K562 (cell line): ENCODE results near the gene NUP62. TPM values are rescaled to one million over a fixed set of nuclear protein-coding genes. Genes with fewer than 3 reads are reported as not detected.
A peak's percentile ranks its signal among the peaks of the same experiment; 100 is the strongest.

ENCODE experiments used
- ATF7 ChIP-seq: fragments of 450-650 bp; IDR thresholded peaks from 2 replicates; pipeline ENCODE4 v1.7.1; 2014; ENCODE audit warnings: mild to moderate bottlenecking, moderate library complexity
- BMI1 ChIP-seq: fragments of 150-350 bp; IDR thresholded peaks from 2 replicates; pipeline ENCODE4 v1.6.1; 2014; ENCODE audit warnings: low read length
- DIDO1 ChIP-seq: fragments of 450-650 bp; IDR thresholded peaks from 2 replicates; pipeline ENCODE4 v1.6.1; 2016; ENCODE audit warnings: low read depth, missing biosample characterization, missing genetic modification characterization
- FOXK2 ChIP-seq, 2 experiments: fragments of 450-650 bp; IDR thresholded peaks in 1 of 2; conservative IDR thresholded peaks in 1 of 2; 2 replicates each; pipeline ENCODE4 v1.6.1; 2016; ENCODE audit warnings: low read depth in 2 of 2, mild to moderate bottlenecking in 1 of 2
- HDAC6 ChIP-seq: IDR thresholded peaks from 2 replicates; pipeline ENCODE4 v1.6.1; 2012; ENCODE audit warnings: low read depth, mild to moderate bottlenecking, control low read depth, inconsistent platforms, low read length, moderate library complexity
- HMG20A ChIP-seq: fragments of 450-650 bp; formaldehyde crosslinking; conservative IDR thresholded peaks from 2 replicates; pipeline ENCODE4 v1.4.0; 2020; ENCODE audit warnings: mild to moderate bottlenecking, mixed read lengths
- KAT7 ChIP-seq: sonication (generic); formaldehyde crosslinking; IDR thresholded peaks from 2 replicates; pipeline ENCODE4 v1.8.0; 2022; ENCODE audit warnings: missing genetic modification reagents, mild to moderate bottlenecking, borderline replicate concordance
- MYC ChIP-seq, 2 experiments: fragments of 250-450 bp in 1 of 2; sonication (Bioruptor Pico) in 1 of 2; IDR thresholded peaks; 2 replicates each; pipeline versions ENCODE4 v1.5.1 to v1.6.1; 2012 to 2021; ENCODE audit warnings: low read depth in 2 of 2, borderline replicate concordance in 1 of 2, improper control_type of control experiment in 1 of 2, low read length in 1 of 2, mild to moderate bottlenecking in 1 of 2, moderate library complexity in 1 of 2
- NFIX ChIP-seq: fragments of 250-450 bp; sonication (Bioruptor Pico); IDR thresholded peaks from 2 replicates; pipeline ENCODE4 v1.4.0; 2020; ENCODE audit warnings: low read depth, mild to moderate bottlenecking, moderate library complexity
- PHB ChIP-seq: fragments of 250-450 bp; sonication (Bioruptor Pico); IDR thresholded peaks from 2 replicates; pipeline ENCODE4 v1.5.0; 2021
- POLR2AphosphoS2 ChIP-seq: IDR thresholded peaks from 2 replicates; pipeline ENCODE4 v1.6.1; 2012; ENCODE audit warnings: low read length, improper control_type of control experiment
- POLR2H ChIP-seq: IDR thresholded peaks from 2 replicates; pipeline ENCODE4 v1.6.1; 2016; ENCODE audit warnings: missing genetic modification characterization, low read depth, mild to moderate bottlenecking, control low read depth, missing compliant biosample characterization, moderate library complexity
- RFX7 ChIP-seq: fragments of 250-450 bp; sonication (Bioruptor Pico); IDR thresholded peaks from 2 replicates; pipeline ENCODE4 v1.5.1; 2021; ENCODE audit warnings: mild to moderate bottlenecking
- SMARCA4 ChIP-seq: fragments of 450-650 bp; IDR thresholded peaks from 2 replicates; pipeline ENCODE4 v1.6.1; 2016
- SOX6 ChIP-seq: fragments of 450-650 bp; IDR thresholded peaks from 2 replicates; pipeline ENCODE4 v1.6.1; 2014; ENCODE audit warnings: mild to moderate bottlenecking
- SREBF2 ChIP-seq: sonication (generic); formaldehyde crosslinking; IDR thresholded peaks from 2 replicates; pipeline ENCODE4 v1.4.0; 2020; ENCODE audit warnings: mild to moderate bottlenecking, missing genetic modification reagents
- SRSF7 ChIP-seq: fragments of 200-400 bp; formaldehyde crosslinking; optimal IDR thresholded peaks from 2 replicates; pipeline ENCODE3; 2017; ENCODE audit warnings: mild to moderate bottlenecking, low read depth, low read length
- TAF1 ChIP-seq: IDR thresholded peaks from 2 replicates; pipeline ENCODE4 v1.6.1; 2011; ENCODE audit warnings: mild to moderate bottlenecking, low read length, moderate library complexity; ENCODE audit not compliant: insufficient read depth, control insufficient read depth, severe bottlenecking; ENCODE audit errors: extremely low read depth
- TBL1XR1 ChIP-seq, 2 experiments: IDR thresholded peaks; 2 replicates each; pipeline ENCODE4 v1.6.1; 2012; ENCODE audit warnings: improper control_type of control experiment in 2 of 2, low read length in 2 of 2, mild to moderate bottlenecking in 1 of 2
- ZBED1 ChIP-seq: IDR thresholded peaks from 2 replicates; pipeline ENCODE4 v1.6.1; 2014
- ZBTB8A ChIP-seq: fragments of 450-650 bp; IDR thresholded peaks from 2 replicates; pipeline ENCODE4 v1.6.1; 2018; ENCODE audit warnings: mild to moderate bottlenecking, moderate library complexity; ENCODE audit not compliant: partially characterized antibody
- ZNF384 ChIP-seq: IDR thresholded peaks from 2 replicates; pipeline ENCODE4 v1.6.1; 2012; ENCODE audit warnings: low read depth, low read length, improper control_type of control experiment
- polyA plus RNA-seq, 8 experiments: library from polyadenylated mRNA; depleted of rRNA in 4 of 8; stranded (reverse) in 5 of 8; unstranded in 3 of 8; fragments of >200 nt; fragmentation: Nextera tagmentation in 2 of 8; fragmentation: Illumina TruSeq in 1 of 8; extraction: Ambion mirVana in 2 of 8; extraction: Trizol in 1 of 8; gene quantifications; 2 replicates each; pipeline versions ENCODE4 v1.2.1 to v1.2.3, GENCODE V29; 2011 to 2014; ENCODE audit warnings: inconsistent platforms in 1 of 8, missing spikeins in 1 of 8
- total RNA-seq, 7 experiments: library from RNA; depleted of rRNA in 6 of 7; stranded (reverse); fragments of >200 nt in 6 of 7; fragmentation: Illumina TruSeq in 2 of 7; extraction: Trizol in 2 of 7; gene quantifications; 2 replicates each; pipeline versions ENCODE4 v1.2.1 to v1.2.3, GENCODE V29; 2011 to 2021; ENCODE audit warnings: low replicate concordance in 1 of 7
- TF ChIP-seq, protein P1 (sequence below): fragments of 250-450 bp; sonication (Bioruptor Pico); IDR thresholded peaks from 2 replicates; pipeline ENCODE4 v1.5.0; 2021
- TF ChIP-seq, protein P2 (sequence below): fragments of 150-350 bp; conservative IDR thresholded peaks from 2 replicates; pipeline ENCODE4 v1.6.1; 2014; ENCODE audit warnings: low read length
- TF ChIP-seq, protein P3 (sequence below): IDR thresholded peaks from 2 replicates; pipeline ENCODE4 v1.6.1; 2016; ENCODE audit warnings: missing genetic modification characterization, missing compliant biosample characterization

The NUP62 gene
- total and polyA plus RNA-seq, 9 of the 15 experiments (the other 6 are each of a cell fraction or from before 2014, with no cell fraction given) = 16.9 to 109 (median 66.0) TPM

DNA sequence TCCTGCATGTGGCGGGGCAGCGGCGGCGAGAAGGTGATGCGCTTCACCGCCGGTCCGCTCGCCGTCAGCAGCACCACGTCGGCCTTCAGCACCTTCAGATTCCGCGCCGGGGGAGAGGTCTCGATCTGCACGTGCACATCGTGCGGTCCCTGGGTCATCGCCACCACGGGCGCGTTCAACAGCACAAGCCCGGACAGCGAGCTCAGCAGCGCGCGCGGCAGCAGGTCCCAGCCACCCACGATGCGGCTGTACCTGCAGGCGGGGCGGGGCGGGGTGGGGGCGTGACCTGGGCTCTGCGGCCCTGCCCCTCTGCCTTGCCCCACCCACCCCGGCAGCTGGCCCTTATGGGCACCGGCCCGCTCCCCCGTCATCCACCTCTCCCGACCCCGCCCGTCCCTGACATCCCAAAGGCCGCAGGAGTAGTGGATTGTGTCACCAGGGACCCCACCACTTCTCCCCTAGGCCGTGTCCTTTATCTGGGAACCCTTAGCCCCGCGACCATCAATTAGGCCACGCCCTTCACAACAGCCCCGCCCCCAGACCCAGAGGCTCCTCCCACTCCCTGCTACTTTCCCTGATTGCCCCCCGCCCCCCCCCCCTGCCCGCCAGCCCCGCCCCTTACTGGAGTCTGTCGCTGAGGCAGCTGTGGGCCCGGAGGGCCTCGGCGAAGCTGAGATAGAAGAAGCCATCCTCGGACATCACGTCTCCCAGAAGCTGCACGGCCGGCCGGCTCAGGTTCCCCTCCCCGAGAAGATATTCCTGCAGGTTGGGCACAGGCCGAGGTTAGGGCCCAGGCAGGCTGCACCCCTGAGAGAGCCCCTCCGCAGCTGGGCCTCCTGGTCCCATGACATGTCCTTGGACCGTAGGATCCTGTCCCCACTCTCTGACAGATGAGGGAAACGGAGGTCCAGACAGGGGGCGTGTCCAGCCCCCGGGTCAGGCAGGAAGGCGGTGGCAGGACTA lies 38.7 kb downstream of the NUP62 start (continued):
- TF ChIP-seq, protein P1, sequence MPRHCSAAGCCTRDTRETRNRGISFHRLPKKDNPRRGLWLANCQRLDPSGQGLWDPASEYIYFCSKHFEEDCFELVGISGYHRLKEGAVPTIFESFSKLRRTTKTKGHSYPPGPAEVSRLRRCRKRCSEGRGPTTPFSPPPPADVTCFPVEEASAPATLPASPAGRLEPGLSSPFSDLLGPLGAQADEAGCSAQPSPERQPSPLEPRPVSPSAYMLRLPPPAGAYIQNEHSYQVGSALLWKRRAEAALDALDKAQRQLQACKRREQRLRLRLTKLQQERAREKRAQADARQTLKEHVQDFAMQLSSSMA (CRISPR knock-in tag) = no peak
- TF ChIP-seq DIDO1 (no peak), ZBTB8A (no peak), HDAC6 (no peak), FOXK2 (conservative IDR thresholded peaks at IDR 0.05 in 1 of 2, IDR thresholded peaks at IDR 0.05 in 1 of 2; ENCODE audit: low read depth in 2 of 2) (0 out of 4 replicates have a peak, but pooled peaks of 1 of the 2 experiments have one; percentile 3), SRSF7 (no peak), HMG20A (no peak), RFX7 (no peak), SOX6 (no peak; the same call in 1 of the 2 replicates), KAT7 (CRISPR knock-in tag) (peak; percentile 63), ATF7 (peak; percentile 62), ZNF384 (no peak), POLR2AphosphoS2 (no peak), BMI1 (no peak), NFIX (CRISPR knock-in tag) (no peak), ZBED1 (no peak), SMARCA4 (no peak), POLR2H (tag) (no peak), TAF1 (no peak), MYC (IDR thresholded peaks at IDR 0.05; ENCODE audit: low read depth, low read length) (no peak), MYC (CRISPR knock-in tag; IDR thresholded peaks at IDR 0.05; ENCODE audit: borderline replicate concordance, low read depth) (no peak), SREBF2 (CRISPR knock-in tag) (0 out of 2 replicates have a peak, but pooled peaks have one; percentile 3), TBL1XR1 (IDR thresholded peaks at IDR 0.05; ENCODE audit: low read length in 2 of 2) (no peak), PHB (CRISPR knock-in tag) (no peak)
- TF ChIP-seq, protein P2, sequence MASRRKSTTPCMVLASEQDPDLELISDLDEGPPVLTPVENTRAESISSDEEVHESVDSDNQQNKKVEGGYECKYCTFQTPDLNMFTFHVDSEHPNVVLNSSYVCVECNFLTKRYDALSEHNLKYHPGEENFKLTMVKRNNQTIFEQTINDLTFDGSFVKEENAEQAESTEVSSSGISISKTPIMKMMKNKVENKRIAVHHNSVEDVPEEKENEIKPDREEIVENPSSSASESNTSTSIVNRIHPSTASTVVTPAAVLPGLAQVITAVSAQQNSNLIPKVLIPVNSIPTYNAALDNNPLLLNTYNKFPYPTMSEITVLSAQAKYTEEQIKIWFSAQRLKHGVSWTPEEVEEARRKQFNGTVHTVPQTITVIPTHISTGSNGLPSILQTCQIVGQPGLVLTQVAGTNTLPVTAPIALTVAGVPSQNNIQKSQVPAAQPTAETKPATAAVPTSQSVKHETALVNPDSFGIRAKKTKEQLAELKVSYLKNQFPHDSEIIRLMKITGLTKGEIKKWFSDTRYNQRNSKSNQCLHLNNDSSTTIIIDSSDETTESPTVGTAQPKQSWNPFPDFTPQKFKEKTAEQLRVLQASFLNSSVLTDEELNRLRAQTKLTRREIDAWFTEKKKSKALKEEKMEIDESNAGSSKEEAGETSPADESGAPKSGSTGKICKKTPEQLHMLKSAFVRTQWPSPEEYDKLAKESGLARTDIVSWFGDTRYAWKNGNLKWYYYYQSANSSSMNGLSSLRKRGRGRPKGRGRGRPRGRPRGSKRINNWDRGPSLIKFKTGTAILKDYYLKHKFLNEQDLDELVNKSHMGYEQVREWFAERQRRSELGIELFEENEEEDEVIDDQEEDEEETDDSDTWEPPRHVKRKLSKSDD = no peak
- TF ChIP-seq, protein P3, sequence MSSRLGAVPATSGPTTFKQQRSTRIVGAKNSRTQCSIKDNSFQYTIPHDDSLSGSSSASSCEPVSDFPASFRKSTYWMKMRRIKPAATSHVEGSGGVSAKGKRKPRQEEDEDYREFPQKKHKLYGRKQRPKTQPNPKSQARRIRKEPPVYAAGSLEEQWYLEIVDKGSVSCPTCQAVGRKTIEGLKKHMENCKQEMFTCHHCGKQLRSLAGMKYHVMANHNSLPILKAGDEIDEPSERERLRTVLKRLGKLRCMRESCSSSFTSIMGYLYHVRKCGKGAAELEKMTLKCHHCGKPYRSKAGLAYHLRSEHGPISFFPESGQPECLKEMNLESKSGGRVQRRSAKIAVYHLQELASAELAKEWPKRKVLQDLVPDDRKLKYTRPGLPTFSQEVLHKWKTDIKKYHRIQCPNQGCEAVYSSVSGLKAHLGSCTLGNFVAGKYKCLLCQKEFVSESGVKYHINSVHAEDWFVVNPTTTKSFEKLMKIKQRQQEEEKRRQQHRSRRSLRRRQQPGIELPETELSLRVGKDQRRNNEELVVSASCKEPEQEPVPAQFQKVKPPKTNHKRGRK (tag) = no peak
